Activated CD8-positive, alpha-beta memory T cell treated with anti-CD3 and anti-CD28 coated beads for 4 hours (primary cell): ENCODE measurements around the gene CASP2.
"Not testable (repeated sequence)": the region's sequence is repeated elsewhere in the genome, so short reads cannot be mapped to it uniquely, and the experiment has no call there.

Experiments used
- DNase-seq, 2 donors: peaks; one replicate each; pipeline ENCODE4 v3.0.0-alpha.2; 2020; ENCODE audit warnings: low read depth in 2 of 2

Gene CASP2

GRCh38 chr7:143264196-143264568, 24.0 kb upstream of the CASP2 start:
- DNase-seq = not testable (repeated sequence)

GRCh38 chr7:143265017-143265693, 23.0 kb upstream of the CASP2 start:
- no peak for DNase-seq

DNA sequence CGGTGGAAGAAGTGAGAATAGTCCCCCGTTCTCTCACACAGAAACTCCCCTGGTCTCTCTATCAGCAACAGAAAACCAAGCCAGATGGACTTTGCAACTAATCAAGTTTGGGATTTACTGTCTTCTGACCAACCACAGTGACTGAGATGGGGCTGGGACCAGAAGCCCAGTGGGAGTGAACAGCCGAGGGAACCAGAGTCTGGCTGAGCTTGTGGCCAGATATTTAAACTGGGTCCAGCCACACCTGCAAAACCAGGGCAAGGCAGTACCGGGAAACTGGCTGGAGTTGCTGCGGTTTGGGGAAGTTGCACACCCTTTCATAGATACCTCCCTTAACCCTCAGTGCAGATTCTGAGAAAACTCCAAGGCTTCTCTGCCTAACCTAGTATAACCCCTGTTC, 18.9 kb upstream of the CASP2 start:
- DNase-seq = no peak

DNA sequence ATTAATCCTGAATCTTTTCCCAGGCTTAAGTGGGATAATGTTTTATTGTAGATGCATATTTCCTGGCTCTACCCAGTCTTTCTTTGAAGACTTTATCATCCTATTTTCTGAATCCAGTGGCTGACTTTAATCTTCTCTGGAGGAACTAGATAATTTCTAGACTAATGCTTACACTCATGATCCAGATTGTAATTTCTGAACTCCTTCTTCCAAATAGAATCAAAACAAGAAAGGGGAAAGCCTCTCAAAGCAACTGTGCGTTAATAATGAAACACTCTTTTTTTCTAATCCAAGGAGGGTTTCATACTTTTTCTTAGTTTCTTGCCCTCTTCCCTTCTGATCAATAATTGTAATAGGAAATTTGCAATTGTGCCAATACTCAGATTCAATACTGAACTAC, 16.9 kb upstream of the CASP2 start:
- no peak for DNase-seq

- no peak for DNase-seq
Measured at GRCh38 chr7:143272871-143273270, 15.3 kb upstream of the CASP2 start.

- DNase-seq = no peak
Measured at GRCh38 chr7:143279186-143280098, 8.7 kb upstream of the CASP2 start.

- DNase-seq = no peak
Measured at GRCh38 chr7:143280160-143280559, 8.0 kb upstream of the CASP2 start.

GRCh38 chr7:143280566-143280965, 7.6 kb upstream of the CASP2 start:
- DNase-seq = no peak

DNA sequence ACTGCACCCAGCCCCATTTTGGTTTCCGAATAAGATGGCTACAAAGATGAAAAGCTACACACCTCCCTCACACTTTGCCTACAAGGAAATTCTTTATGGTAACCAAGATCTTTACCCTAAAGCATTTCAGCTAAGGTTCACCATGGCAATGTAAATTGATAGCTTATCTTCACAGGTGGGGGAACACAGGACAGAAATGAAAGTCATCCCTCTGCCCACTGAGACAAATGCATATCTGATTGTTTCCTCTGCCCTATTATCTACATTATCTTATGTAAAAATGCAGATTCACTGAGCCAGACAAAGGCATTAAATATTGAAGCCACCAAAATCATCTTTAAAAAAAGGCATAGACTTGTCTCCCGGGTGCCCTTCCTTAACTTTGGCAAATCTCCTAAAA, 6.6 kb upstream of the CASP2 start:
- no peak for DNase-seq

DNA sequence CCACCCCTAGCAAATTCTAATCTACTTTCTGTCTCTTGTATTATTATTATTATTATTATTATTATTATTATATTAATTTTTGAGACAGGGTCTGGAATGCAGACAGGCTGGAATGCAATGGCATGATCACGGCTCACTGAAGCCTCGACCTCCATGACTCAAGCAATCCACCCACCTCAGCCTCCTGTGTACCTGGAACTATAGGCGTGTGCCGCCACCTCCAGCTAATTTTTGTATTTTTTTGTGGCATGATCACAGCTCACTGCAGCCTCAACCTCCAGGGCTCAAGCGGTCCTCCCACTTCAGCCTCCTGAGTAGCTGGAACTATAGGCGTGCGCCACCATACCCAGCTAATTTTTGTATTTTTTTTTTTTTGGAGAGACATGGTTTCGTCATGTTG, 6.0 kb upstream of the CASP2 start:
- no peak for DNase-seq

GRCh38 chr7:143283381-143283780, 4.8 kb upstream of the CASP2 start:
- DNase-seq = no peak

GRCh38 chr7:143284591-143285469, 3.3 kb upstream of the CASP2 start, which contains the start of gene TMEM139:
TMEM139 (plus strand) TSS chr7:143284958; CDS start chr7:143285958, 1,000 bp downstream.
- no peak for DNase-seq

DNA sequence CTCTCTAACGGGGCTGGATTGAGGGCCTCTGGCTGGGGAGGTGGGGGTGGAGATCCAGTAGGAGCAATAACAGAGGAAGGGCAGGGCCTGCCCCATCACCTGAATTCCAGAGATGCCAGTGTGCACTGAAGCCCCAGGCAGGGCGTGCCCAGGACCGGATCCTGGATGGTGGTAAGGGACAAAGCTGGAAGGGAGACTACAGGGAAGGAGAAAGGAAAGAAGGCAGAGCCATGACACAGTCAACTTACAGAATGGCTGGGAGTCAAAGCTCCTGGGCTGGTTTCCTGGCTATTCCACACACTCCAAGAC, 2.7 kb upstream of the CASP2 start:
- DNase-seq = no peak

DNA sequence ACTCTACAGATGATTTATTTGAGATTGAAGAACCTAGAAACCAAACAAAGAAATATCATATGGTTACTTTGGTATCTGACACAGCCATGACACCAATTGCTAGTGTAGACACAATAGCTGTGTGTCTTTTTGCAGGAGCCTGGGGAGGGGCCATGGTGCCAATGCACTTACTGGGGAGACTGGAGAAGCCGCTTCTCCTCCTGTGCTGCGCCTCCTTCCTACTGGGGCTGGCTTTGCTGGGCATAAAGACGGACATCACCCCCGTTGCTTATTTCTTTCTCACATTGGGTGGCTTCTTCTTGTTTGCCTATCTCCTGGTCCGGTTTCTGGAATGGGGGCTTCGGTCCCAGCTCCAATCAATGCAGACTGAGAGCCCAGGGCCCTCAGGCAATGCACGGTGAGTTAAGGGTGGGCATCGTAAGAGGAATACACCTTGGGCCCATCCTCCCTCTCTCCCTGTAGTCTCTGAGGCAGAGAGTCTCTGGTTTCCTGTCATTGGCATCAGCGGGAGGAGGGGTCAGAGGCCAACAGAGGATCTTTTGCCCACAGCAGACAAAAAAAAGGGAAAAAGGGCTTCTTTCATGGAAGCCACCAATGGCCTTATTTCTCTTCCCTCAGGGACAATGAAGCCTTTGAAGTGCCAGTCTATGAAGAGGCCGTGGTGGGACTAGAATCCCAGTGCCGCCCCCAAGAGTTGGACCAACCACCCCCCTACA, 2.2 kb upstream of the CASP2 start:
- DNase-seq = no peak

GRCh38 chr7:143286522-143286890, 1.6 kb upstream of the CASP2 start:
- no peak for DNase-seq

DNA sequence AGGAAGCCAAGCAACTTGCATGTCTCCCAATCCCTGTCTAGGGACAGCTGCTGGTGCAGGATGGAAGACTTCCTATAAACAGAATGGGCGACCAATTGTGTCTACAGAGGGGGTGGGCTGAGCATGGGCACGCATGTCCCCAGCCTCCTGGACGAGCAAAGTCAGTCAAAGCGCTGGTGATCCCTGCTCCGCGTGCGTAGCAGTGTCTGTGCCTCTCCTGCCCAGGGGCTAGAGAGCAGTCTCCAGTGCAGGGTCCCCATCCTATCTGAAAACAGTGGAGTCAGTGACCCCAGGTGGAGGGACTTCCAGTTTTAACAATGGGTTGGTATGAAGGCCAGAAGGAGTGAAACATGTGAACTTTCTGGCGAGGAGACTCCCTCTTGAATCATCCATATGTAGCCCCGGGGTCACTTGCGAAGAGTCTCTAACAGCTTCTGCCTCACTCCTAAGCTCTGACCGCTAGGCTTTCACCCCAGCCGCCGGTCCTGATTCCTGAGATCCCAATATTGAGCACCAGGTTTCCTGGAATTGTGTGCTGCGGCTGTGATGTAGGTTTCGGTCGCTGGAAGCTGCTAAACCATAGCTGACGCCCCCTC, 714 bp upstream of the CASP2 start:
- no peak for DNase-seq

DNA sequence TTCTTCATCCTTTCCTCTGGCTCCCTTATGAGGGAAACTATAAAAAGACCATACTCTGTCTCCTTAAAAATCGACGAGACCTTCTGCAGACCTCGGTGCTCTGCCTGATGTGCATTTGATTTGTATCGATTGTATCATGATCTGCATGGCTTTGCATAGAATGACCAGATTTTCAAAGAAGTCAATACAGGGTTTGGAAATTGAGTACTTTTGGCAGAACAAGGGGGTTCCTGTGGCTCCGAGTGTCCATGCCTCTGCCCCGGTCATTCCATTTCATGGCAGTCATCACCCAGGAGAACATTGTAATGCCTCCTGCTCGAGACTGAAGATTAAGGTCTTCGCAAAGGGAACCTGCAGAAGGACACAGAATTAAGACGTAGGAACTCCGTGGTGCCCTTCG, 685 bp downstream of the CASP2 start:
- DNase-seq = no peak

- DNase-seq = no peak
Measured at GRCh38 chr7:143289421-143289820, 1.3 kb downstream of the CASP2 start.

DNA sequence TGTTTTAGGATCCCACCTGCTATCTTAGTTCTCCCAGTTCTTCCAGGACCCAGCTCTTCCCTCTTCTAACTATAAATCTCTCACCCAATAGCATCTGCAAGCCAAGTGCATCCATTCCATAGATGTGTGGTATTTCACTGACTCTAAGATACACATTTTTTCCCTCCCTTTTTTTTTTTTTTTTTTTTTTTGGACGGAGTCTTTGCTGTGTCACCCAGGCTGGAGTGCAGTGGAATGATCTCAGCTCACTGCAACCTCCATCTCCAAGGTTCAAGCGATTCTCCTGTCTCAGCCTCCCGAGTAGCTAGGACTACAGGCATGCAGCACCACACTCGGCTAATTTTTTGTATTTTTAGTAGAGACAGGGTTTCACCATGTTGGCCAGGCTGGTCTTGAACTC, 1.7 kb downstream of the CASP2 start:
- DNase-seq = not testable (repeated sequence)

DNA sequence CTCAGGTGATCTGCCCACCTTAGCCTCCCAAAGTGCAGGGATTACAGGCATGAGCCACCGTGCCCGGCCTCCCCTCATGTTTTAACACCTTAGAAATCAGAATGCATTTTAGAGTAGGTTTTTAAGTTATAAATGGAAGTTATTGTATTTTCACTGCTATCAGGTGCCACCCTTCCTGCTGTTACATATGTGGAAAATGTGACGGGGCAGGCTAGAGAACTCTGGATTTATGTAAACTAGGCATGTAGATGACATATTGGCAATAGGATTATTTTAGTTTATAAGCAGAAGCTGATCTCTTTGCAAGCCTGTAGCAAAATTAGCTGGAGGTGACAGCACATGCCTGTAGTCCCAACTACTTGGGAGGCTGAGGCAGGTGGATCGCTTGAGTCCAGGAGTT, 2.1 kb downstream of the CASP2 start:
- no peak for DNase-seq

- DNase-seq = no peak
Measured at GRCh38 chr7:143292876-143293275, 4.7 kb downstream of the CASP2 start.
